Activated T-helper 2 cell treated with anti-CD3 and anti-CD28 coated beads, Interferon-gamma antibody, Interleukin-2, Interleukin-4, amounts not matched to agents 10 μg/mL and 5 μg/mL and 100 μg/mL, durations not matched to agents 14 hours and 24 hours and 36 hours (primary cell): ENCODE data around the gene EMC6. TPM values are rescaled to one million over a fixed set of nuclear protein-coding genes. Genes with fewer than 3 reads are reported as not detected.
"Not testable (repeated sequence)": the region's sequence is repeated elsewhere in the genome, so short reads cannot be mapped to it uniquely, and the experiment has no call there.

Source experiments
- DNase-seq: peaks from one replicate; pipeline ENCODE4 v3.0.0; 2021; ENCODE audit warnings: low spot score
- H3K27ac Mint-ChIP-seq: one replicate; pipeline ENCODE4 v1.8.0; 2021; ENCODE audit warnings: mixed read lengths
- H3K27me3 Mint-ChIP-seq: one replicate; pipeline ENCODE4 v1.8.0; 2021; ENCODE audit warnings: low read depth, mixed read lengths
- H3K36me3 Mint-ChIP-seq: one replicate; pipeline ENCODE4 v1.8.0; 2021; ENCODE audit warnings: low read depth, mixed read lengths
- H3K4me1 Mint-ChIP-seq: one replicate; pipeline ENCODE4 v1.8.0; 2021; ENCODE audit warnings: low read depth, mixed read lengths
- H3K4me3 Mint-ChIP-seq: one replicate; pipeline ENCODE4 v1.8.0; 2021; ENCODE audit warnings: low read depth, mild to moderate bottlenecking, moderate library complexity, mixed read lengths
- H3K9me3 Mint-ChIP-seq: one replicate; pipeline ENCODE4 v1.8.0; 2021; ENCODE audit warnings: mixed read lengths
- intact Hi-C: fragments of 100-400 bp; cut with micrococcal nuclease; formaldehyde crosslinking; loops from one replicate; pipeline ENCODE4 v1.15.1; 2023
- total RNA-seq: library from RNA; stranded (reverse); gene quantifications from 2 replicates; pipeline ENCODE4 v1.2.3, GENCODE V29; 2022

Gene EMC6
- total RNA-seq, 1 donor from 2014 or later, result 64.9 TPM

DNA sequence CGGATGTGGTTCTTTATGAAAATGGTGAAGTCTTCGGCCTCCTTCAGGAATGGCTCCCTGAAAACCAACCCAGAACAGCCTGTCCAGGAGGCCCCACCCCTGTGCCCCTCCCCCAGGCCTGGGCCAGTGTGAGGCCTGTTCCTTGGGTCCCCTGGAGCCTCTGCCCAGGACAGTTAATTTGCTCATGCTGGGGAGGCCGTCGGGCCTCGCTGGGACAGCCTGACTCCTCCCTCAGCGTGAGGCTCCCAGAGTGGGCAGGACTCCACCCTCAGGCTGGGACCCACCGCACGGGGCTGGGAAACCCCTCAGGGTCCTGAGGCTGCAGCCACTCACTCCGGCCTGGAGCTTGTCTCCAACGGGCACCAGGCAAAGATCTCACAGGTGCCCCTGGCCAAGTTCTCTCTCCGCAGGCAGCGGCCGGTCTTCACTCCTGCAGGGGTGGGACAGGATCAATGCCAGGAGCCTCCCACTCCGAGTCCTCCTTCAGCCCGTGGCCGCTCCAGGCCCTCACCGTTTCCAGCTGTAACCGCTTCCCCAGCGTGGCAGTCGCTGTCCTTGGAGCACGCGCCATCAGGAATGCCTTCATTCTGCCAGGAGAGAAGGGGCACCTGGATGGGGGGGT, 21.6 kb downstream of the EMC6 start:
- Mint-ChIP-seq H3K4me3 (no peak overlapping the region), H3K4me1 (peaks cover 15% of the 10 kb centered on the region), H3K36me3 (peaks cover 38% of the 10 kb centered on the region), H3K27me3 (no peaks in the 10 kb centered on the region), H3K27ac (no peak overlapping the region), H3K9me3 (no peaks in the 10 kb centered on the region)
- no peak for DNase-seq
- intact Hi-C loops, result no loop called here

DNA sequence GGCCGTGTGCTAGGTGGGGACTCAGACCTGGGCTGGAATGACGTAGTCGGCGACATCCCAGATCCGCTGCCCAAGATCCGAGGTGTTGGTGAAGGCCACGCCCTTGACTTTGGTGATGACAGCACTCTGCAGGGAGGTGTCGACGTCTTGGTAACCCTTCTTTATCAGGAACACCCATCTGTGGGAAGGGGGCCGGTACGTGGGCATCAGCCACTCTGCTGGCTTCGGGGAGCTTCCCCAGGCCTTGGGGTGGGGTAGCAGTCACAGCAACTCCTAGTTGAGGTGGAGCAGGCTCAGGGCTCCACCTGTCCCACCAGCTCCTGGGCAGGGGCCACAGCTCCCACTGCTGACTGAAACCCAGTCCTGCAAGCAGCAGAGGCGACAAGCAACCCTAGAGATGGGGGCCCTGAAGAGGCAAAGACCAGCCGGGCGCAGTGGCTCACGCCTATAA, 23.0 kb downstream of the EMC6 start:
- no peak for DNase-seq
- Mint-ChIP-seq H3K9me3 (no peaks in the 10 kb centered on the region), H3K27ac (no peak overlapping the region), H3K4me1 (peaks cover 15% of the 10 kb centered on the region), H3K36me3 (peaks cover 38% of the 10 kb centered on the region), H3K4me3 (no peak overlapping the region), H3K27me3 (no peaks in the 10 kb centered on the region)
- intact Hi-C loops, result no loop called here

DNA sequence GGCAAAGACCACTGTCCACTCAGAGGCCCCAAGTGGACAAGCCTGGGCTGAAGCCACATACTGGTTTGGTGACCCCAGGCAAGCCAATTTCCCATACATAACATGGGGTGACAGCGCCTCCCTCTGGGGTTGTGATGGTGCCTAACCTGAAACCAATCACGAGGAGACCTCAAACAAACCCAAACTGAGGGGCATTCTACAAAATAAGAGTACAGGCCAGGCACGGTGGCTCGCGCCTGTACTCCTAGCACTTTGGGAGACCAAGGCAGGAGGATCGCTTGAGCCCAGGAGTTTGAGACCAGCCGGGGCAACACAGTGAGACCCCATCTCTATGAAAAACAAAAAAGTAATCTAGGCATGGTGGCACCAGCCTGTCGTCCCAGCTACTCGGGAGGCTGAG, 23.7 kb downstream of the EMC6 start:
- no peak overlapping the region for H3K27ac Mint-ChIP-seq
- H3K9me3 Mint-ChIP-seq, result no peaks in the 10 kb centered on the region
- no peaks in the 10 kb centered on the region for H3K27me3 Mint-ChIP-seq
- intact Hi-C loops, result no loop called here
- H3K4me3 Mint-ChIP-seq, result no peak overlapping the region
- H3K4me1 Mint-ChIP-seq, result peaks cover 15% of the 10 kb centered on the region
- no peak for DNase-seq
- peaks cover 38% of the 10 kb centered on the region for H3K36me3 Mint-ChIP-seq

DNA sequence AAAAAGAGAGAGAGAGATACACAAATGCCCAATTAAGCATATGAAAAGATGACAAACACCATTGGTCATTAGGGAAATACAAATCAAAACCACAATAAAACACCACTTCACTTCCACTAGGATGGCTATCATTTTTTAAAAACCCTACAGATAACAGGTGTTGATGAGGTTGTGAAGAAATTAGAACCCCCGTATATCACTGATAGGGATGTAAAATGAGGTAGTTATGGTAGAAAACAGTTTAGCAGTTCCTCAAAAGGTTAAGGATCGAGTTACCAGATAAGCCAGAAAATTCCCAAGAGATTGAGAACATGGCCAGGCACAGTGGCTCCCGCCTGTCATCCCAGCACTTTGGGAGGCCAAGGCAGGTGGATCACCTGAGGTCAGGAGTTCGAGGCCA, 24.5 kb downstream of the EMC6 start:
- no peak overlapping the region for H3K27ac Mint-ChIP-seq
- H3K36me3 Mint-ChIP-seq, result peaks cover 43% of the 10 kb centered on the region
- intact Hi-C loops, result no loop called here
- no peaks in the 10 kb centered on the region for H3K27me3 Mint-ChIP-seq
- no peaks in the 10 kb centered on the region for H3K9me3 Mint-ChIP-seq
- H3K4me1 Mint-ChIP-seq, result peaks cover 15% of the 10 kb centered on the region
- no peak for DNase-seq
- H3K4me3 Mint-ChIP-seq, result peak overlapping the region; percentile 45

DNA sequence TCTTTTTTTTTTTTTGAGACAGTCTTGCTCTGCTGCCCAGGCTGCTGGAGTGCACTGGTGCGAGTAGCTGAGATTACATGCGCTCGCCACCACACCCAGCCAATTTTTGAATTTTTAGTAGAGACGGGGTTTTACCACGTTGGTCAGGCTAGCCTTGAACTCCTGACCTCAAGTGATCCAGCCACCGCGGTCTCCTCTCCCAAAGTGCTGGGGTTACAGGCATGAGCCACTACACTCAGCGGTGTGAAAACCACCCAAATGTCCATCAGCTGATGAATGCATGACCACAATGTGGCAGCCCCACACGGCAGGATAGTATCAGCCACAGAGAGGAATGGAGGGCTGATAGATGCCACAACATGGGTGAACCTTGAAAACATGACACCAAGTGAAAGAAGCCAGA, 25.2 kb downstream of the EMC6 start:
- intact Hi-C loops, result no loop called here
- H3K27me3 Mint-ChIP-seq, result no peaks in the 10 kb centered on the region
- H3K4me1 Mint-ChIP-seq, result peaks cover 15% of the 10 kb centered on the region
- H3K4me3 Mint-ChIP-seq, result peak overlapping the region; percentile 90
- no peaks in the 10 kb centered on the region for H3K9me3 Mint-ChIP-seq
- H3K36me3 Mint-ChIP-seq, result peaks cover 42% of the 10 kb centered on the region
- DNase-seq, result no peak
- peak overlapping the region; percentile 63 for H3K27ac Mint-ChIP-seq

DNA sequence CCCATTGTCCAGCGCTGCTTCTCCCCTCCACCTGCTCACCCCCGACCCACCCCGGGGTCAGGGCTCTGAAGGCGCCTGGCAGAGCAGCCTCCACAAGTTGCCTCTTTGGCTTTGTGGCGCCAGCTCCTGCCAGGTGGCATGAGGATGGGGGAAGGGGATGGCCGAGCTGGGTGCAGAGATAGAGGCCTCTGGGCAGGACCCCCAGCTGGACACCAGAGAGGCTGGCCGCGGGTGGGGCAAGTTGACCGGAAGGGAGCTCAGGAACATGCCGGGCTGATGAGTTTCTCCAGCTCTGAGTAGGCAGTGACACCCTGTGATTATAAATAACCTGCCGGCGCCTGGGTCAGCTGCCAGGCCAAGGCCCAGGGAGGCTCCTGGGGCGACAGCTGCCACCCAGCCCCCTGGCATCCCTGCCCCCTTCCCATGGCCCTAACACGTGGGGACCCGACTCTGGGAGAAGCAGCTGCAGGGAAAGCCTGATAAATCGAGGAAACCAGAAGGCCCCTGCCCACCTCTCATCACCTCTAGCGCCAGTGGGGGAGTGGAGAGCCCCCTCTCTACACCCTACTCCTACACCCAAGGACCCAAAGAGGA, 26.6 kb downstream of the EMC6 start:
- intact Hi-C loops, result loop anchor here (1.0 kb wide), 1 partner anchor 16 kb away; no protein-coding TSS in a partner anchor
- Mint-ChIP-seq H3K36me3 (peaks cover 33% of the 10 kb centered on the region), H3K9me3 (no peaks in the 10 kb centered on the region), H3K4me1 (peaks cover 17% of the 10 kb centered on the region), H3K27ac (peak overlapping the region; percentile 69), H3K27me3 (no peaks in the 10 kb centered on the region), H3K4me3 (peak overlapping the region; percentile 90)
- no peak for DNase-seq

DNA sequence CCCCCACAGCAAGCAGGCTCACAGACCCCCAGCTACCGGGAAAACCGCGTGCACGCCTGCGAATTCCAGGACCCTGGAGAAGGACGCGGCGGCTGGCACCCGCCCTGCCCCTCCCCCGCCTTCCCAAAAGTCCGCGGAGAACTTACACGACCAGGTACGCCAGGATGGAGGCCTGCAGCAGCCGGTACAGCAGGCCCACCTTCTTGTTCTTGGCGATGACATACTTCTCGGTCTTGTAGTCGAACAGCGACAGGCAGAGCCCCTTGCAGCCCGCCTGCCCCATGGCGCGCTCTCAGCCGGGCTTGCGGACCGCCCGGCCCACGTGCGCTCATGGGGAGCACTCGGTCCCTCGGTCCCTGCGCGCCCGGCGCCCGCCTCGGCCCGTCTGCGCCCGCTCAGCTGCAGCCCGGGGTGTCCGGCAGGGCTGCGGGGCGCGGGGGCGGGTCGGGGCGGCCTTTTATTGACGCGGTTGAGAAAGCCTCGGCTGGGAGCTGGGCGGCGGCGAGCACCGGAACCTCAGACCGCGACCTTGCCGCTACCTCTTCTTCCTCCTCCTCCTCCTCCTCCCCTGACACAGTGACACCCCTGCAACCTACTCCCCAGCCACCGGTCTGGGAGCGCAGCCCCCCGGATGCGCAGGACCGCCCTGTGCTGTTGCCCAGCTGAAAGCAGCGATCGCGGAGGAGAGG, 27.3 kb downstream of the EMC6 start, which contains the start of gene P2RX5:
Gene P2RX5, minus strand, starts transcription at position 433 of the 689 bp plus-strand sequence. Its CDS starts 150 bp downstream, at position 283.
- intact Hi-C loops, result loop anchor here (1.0 kb wide), 1 partner anchor 15 kb away; no protein-coding TSS in a partner anchor
- H3K4me1 Mint-ChIP-seq, result peaks cover 20% of the 10 kb centered on the region
- H3K9me3 Mint-ChIP-seq, result no peaks in the 10 kb centered on the region
- H3K36me3 Mint-ChIP-seq, result peaks cover 31% of the 10 kb centered on the region
- peak; percentile 47 for DNase-seq
- H3K27me3 Mint-ChIP-seq, result no peaks in the 10 kb centered on the region
- H3K27ac Mint-ChIP-seq, result peak within 1 kb of the TSS; percentile 82
- H3K4me3 Mint-ChIP-seq, result peak within 1 kb of the TSS; percentile 90

DNA sequence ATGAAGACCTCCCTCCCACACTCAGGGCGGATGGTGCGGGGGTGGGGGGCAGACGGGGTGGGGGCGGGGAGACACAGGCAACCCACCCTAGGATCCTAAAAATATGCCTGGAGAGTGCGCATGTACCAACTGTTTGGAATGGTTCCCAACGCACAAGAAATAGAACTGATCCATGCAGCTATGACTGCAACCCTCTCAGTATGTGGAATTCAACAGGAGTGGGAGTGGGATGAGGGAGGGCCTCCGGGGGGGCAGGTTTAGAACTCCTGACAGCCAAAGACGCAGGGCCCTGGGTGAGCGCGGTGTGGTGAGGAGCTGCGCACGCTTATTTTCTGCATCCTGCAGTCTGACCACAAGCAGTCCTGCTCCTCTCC, 28.5 kb downstream of the EMC6 start:
- Mint-ChIP-seq H3K36me3 (peaks cover 32% of the 10 kb centered on the region), H3K27me3 (no peaks in the 10 kb centered on the region)
- intact Hi-C loops, result no loop called here

DNA sequence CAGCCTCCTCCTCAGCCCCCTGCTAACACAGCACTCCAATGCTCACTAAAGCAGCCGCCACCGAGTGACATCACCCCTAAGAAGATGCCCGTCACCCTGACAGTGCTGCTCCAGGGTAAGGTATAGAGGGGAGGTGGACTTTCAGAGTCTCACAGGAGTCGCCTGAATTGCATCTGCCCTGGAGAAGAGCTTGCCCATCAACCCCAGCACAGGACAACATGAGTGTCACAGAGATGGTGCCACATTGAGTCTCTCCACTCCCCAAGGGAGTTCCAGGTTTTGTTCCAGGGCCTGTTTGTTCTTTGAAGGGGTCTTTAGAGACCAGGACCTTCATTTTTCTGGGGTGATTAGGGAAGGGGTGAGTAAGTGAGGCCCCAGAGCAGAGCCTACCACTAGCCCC, 29.5 kb downstream of the EMC6 start:
- intact Hi-C loops, result no loop called here
- H3K4me3 Mint-ChIP-seq, result peak overlapping the region; percentile 62
- H3K27ac Mint-ChIP-seq, result no peak overlapping the region
- H3K27me3 Mint-ChIP-seq, result no peaks in the 10 kb centered on the region
- H3K9me3 Mint-ChIP-seq, result peaks cover 3% of the 10 kb centered on the region
- H3K36me3 Mint-ChIP-seq, result peaks cover 41% of the 10 kb centered on the region
- peaks cover 14% of the 10 kb centered on the region for H3K4me1 Mint-ChIP-seq
- DNase-seq, result no peak

More for the DNA sequence above, 28.5 kb downstream of the EMC6 start:
- peak overlapping the region; percentile 13 for H3K4me3 Mint-ChIP-seq
- no peaks in the 10 kb centered on the region for H3K9me3 Mint-ChIP-seq
- no peak overlapping the region for H3K27ac Mint-ChIP-seq
- DNase-seq, result no peak
- H3K4me1 Mint-ChIP-seq, result peaks cover 18% of the 10 kb centered on the region

DNA sequence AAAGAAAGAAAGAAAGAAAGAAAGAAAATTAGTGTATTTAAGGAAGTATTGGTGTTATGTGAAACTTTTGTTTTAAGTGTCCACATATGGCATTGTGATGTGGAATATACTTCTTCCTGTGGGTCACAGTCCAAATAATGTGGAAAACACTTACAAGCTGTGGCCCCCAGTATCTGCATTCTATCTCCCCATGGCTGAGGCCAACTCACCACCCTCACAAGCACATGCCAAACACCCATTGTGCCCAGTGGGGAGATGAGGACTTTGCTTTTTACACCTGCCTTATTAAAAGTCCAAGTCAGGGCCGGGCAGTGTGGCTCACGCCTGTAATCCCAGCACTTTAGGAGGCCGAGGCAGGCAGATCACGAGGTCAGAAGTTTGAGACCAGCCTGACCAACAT, 31.3 kb downstream of the EMC6 start:
- H3K4me1 Mint-ChIP-seq, result peaks cover 5% of the 10 kb centered on the region
- H3K36me3 Mint-ChIP-seq, result peaks cover 44% of the 10 kb centered on the region
- no peak for DNase-seq
- H3K9me3 Mint-ChIP-seq, result peaks cover 3% of the 10 kb centered on the region
- H3K27ac Mint-ChIP-seq, result no peak overlapping the region
- no peak overlapping the region for H3K4me3 Mint-ChIP-seq
- H3K27me3 Mint-ChIP-seq, result no peaks in the 10 kb centered on the region
- intact Hi-C loops, result no loop called here

DNA sequence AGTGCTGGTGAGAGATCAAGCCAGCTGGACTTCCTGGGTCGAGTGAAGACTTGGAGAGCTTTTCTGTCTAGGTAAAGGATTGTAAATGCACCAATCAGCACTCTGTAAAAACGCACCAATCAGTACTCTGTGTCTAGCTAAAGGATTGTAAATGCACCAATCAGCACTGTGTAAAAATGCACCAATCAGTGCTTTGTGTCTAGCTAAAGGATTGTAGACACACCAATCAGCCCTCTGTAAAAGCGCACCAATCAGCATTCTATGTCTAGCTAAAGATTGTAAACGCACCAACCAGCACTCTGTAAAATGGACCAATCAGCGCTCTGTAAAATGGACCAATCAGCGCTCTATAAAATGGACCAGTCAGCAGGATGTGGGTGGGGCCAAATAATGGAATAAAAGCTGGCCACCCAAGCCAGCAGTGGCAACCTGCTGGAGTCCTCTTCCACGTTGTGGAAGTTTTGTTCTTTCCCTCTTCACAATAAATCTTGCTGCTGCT, 33.5 kb downstream of the EMC6 start:
- Mint-ChIP-seq H3K36me3 (peaks cover 53% of the 10 kb centered on the region), H3K27ac (peak overlapping the region; percentile 40)
- H3K4me1 Mint-ChIP-seq, H3K9me3 Mint-ChIP-seq, H3K27me3 Mint-ChIP-seq, H3K4me3 Mint-ChIP-seq, intact Hi-C loops, DNase-seq: not testable (repeated sequence)

DNA sequence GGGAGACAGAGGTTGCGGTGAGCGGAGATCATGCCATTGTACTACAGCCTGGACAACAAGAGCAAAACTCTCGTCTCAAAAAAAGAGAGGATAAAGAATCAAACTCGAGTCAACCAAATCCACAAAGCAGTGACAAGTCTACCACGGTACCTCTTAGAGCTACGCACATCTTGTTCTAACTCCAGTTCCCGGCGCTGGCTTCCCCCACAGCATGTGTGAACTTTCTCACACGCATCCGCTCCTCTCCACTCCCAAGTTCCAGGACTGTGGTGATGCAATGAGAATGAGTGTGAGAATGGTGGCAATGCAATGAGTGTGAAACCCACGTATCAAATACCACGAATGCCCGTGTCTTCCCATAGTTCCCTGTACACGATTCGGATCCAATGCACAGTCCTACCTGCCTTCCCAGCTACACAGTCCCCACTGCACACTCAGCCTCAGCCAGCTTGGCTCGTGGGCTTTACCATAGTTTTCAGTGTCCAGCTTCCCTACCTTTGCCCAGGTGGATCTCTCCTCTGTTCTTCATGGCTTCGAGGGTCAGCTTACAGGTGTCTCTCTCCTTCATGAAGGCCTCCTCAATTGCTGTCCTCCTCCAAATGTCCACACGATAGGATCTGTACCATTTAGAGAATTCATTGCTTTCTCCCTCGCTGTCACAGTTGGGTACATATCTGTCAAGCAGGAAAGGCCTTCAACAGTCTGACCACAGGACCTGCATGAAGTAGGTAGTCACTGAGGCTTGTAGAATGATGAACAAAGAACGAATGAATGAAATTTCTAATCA, 36.5 kb downstream of the EMC6 start:
- no peak overlapping the region for H3K27ac Mint-ChIP-seq
- H3K9me3 Mint-ChIP-seq, result peaks cover 3% of the 10 kb centered on the region
- no peaks in the 10 kb centered on the region for H3K27me3 Mint-ChIP-seq
- intact Hi-C loops, result no loop called here
- peaks cover 56% of the 10 kb centered on the region for H3K36me3 Mint-ChIP-seq
- H3K4me1 Mint-ChIP-seq, result peaks cover 19% of the 10 kb centered on the region
- DNase-seq, result no peak
- H3K4me3 Mint-ChIP-seq, result no peak overlapping the region
